B cell (primary cell): ENCODE measurements around the gene PTPN14. TPM values are rescaled to one million over a fixed set of nuclear protein-coding genes. Genes with fewer than 3 reads are reported as not detected.

Experiments used
- ATAC-seq: fragments of 200-7000 bp; cut with Tn5 transposase; one replicate; pipeline ENCODE4 v1.10.0; 2021; ENCODE audit warnings: low read depth, mild to moderate bottlenecking, moderate number of reproducible peaks, moderate library complexity
- CTCF ChIA-PET: fragments of 350-600 bp; sonication (Branson Sonifier 250); formaldehyde crosslinking; loops from one replicate; lab custom pipeline; 2021; ENCODE audit warnings: antibody characterized with exemption, inconsistent platforms; lab: Charles Lee
- POLR2A ChIA-PET: fragments of 350-600 bp; sonication (Branson Sonifier 250); formaldehyde crosslinking; loops from one replicate; lab custom pipeline; 2021; ENCODE audit warnings: antibody characterized with exemption; lab: Charles Lee
- DNase-seq: peaks from one replicate; pipeline ENCODE4 v3.0.0; 2013
- H2AFZ ChIP-seq: 2 replicates; pipeline ENCODE4 v1.6.1; 2012; ENCODE audit warnings: mild to moderate bottlenecking, low read depth, low read length; ENCODE audit not compliant: insufficient read depth, poor library complexity, severe bottlenecking
- H3K27ac ChIP-seq, 2 donors: 1 replicate in 1 of 2; 2 replicates in 1 of 2; pipeline ENCODE4 v1.5.1; 2012 to 2013; ENCODE audit warnings: low read length in 2 of 2, mild to moderate bottlenecking in 2 of 2, moderate library complexity in 1 of 2
- H3K27me3 ChIP-seq, 4 experiments: fragments of 200-600 bp in 1 of 4; sonication (generic) in 1 of 4; replicated peaks in 1 of 4; 1 replicate in 2 of 4; 2 replicates in 2 of 4; pipeline versions ENCODE4 v1.6.1 to v1.7.0; 2013 to 2016; ENCODE audit warnings: low read length in 3 of 4, mild to moderate bottlenecking in 2 of 4, mixed read lengths in 1 of 4, moderate library complexity in 1 of 4; ENCODE audit not compliant: insufficient read depth in 4 of 4, control insufficient read depth in 3 of 4; ENCODE audit errors: control extremely low read depth in 1 of 4
- H3K36me3 ChIP-seq, 2 experiments: replicated peaks in 1 of 2; 1 replicate in 1 of 2; 2 replicates in 1 of 2; pipeline versions ENCODE4 v1.6.1 to v1.7.1; 2013; ENCODE audit warnings: low read length in 1 of 2; ENCODE audit not compliant: insufficient read depth in 2 of 2, control insufficient read depth in 1 of 2; ENCODE audit errors: control extremely low read depth in 1 of 2, extremely low read depth in 1 of 2
- H3K4me1 ChIP-seq, 2 donors: fragments of 200-600 bp in 1 of 2; sonication (generic) in 1 of 2; 1 replicate in 1 of 2; 2 replicates in 1 of 2; pipeline versions ENCODE4 v1.5.1 to v1.6.1; 2013 to 2017; ENCODE audit warnings: low read length in 2 of 2; ENCODE audit not compliant: control insufficient read depth in 2 of 2, insufficient read depth in 2 of 2
- H3K4me2 ChIP-seq: replicated peaks from 2 replicates; pipeline ENCODE3; 2012; ENCODE audit warnings: mild to moderate bottlenecking, low read depth, low read length; ENCODE audit not compliant: poor library complexity, severe bottlenecking
- H3K4me3 ChIP-seq, 5 experiments: fragments of 200-600 bp in 1 of 5; sonication (generic) in 1 of 5; 1 replicate in 3 of 5; 2 replicates in 2 of 5; pipeline versions ENCODE4 v1.5.1 to v1.7.0; 2011 to 2016; ENCODE audit warnings: low read length in 4 of 5, mild to moderate bottlenecking in 4 of 5, low read depth in 2 of 5, control low read depth in 1 of 5, moderate library complexity in 1 of 5; ENCODE audit not compliant: insufficient read depth in 1 of 5; ENCODE audit errors: control extremely low read depth in 1 of 5, extremely low read depth in 1 of 5
- H3K79me2 ChIP-seq: fragments of 200-600 bp; sonication (generic); one replicate; pipeline ENCODE4 v1.6.0; 2016; ENCODE audit warnings: low read length; ENCODE audit not compliant: control insufficient read depth, insufficient read depth
- H3K9ac ChIP-seq: fragments of 200-600 bp; sonication (generic); 2 replicates; pipeline ENCODE4 v1.6.1; 2017; ENCODE audit warnings: mild to moderate bottlenecking, low read length, moderate library complexity
- H3K9me3 ChIP-seq, 3 donors: one replicate each; pipeline versions ENCODE4 v1.6.1 to v1.7.1; 2013; ENCODE audit warnings: low read length in 2 of 3; ENCODE audit not compliant: control insufficient read depth in 2 of 3, insufficient read depth in 1 of 3; ENCODE audit errors: control extremely low read depth in 1 of 3
- H4K20me1 ChIP-seq: 2 replicates; pipeline ENCODE4 v1.6.0; 2012; ENCODE audit warnings: mild to moderate bottlenecking, low read length; ENCODE audit not compliant: insufficient read depth, control insufficient read depth, poor library complexity, severe bottlenecking
- H3K27ac Mint-ChIP-seq: one replicate; pipeline ENCODE4 v1.8.0; 2021; ENCODE audit warnings: mixed read lengths
- H3K27me3 Mint-ChIP-seq: one replicate; pipeline ENCODE4 v1.8.0; 2021; ENCODE audit warnings: mixed read lengths
- H3K4me1 Mint-ChIP-seq: one replicate; pipeline ENCODE4 v1.8.0; 2021; ENCODE audit warnings: mixed read lengths
- H3K4me3 Mint-ChIP-seq: one replicate; pipeline ENCODE4 v1.8.0; 2021; ENCODE audit warnings: mixed read lengths
- H3K9me3 Mint-ChIP-seq: one replicate; pipeline ENCODE4 v1.8.0; 2022; ENCODE audit warnings: mixed read lengths; ENCODE audit not compliant: insufficient read depth
- EZH2 ChIP-seq: IDR thresholded peaks from 2 replicates; pipeline ENCODE4 v1.6.1; 2012; ENCODE audit warnings: borderline replicate concordance, low read depth, mild to moderate bottlenecking, moderate library complexity, low read length; ENCODE audit not compliant: insufficient read depth, poor library complexity, severe bottlenecking
- WGBS: methylation state at CpG from one replicate; pipeline ENCODE4 v1.1.5; 2013; ENCODE audit warnings: missing lambda C conversion rate; ENCODE audit not compliant: insufficient coverage; 5-methylcytosine and 5-hydroxymethylcytosine counted together
- intact Hi-C: fragments of 100-400 bp; cut with micrococcal nuclease; formaldehyde crosslinking; loops from one replicate; pipeline ENCODE4 v1.10.0; 2022
- polyA plus RNA-seq: library from polyadenylated mRNA; depleted of rRNA; stranded (reverse); fragments of >200 nt; gene quantifications from 2 replicates; pipeline ENCODE4 v1.2.3, GENCODE V29; 2012
- total RNA-seq, 2 donors: library from RNA; stranded (reverse); fragments of 120-200 nt in 1 of 2; gene quantifications; 1 replicate in 1 of 2; 2 replicates in 1 of 2; pipeline versions ENCODE4 v1.2.3 to v1.2.4, GENCODE V29; 2013 to 2022
- TF ChIP-seq, protein P1 (sequence below): fragments of 200-600 bp; IDR thresholded peaks from one replicate; pipeline ENCODE4 v1.8.0; 2022; ENCODE audit warnings: antibody characterized with exemption, mild to moderate bottlenecking

Gene PTPN14
- total and polyA plus RNA-seq, 2 donors (not counting 1 experiment from before 2014, with no cell fraction given) = under 0.01 TPM; not detected in 1

DNA sequence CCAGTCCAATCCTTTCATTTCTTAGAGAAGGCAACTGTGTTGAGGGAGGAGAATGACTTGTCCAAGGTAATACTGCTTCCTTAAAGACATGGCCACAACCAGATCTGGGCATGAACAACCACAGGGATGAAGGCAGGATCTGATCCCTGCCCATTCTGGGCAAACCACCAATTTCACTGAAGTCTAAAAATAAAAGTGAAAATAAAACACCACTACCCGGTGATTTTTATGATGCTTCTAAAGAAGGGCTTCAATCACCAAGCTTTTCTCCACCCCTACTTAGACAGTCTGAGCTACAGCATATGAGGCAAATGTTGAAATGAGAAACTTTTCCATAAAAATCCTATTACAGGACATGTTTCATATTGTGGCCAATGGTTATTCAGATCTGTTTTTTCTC is 133.0 kb downstream of the PTPN14 start:
- Histone ChIP-seq H3K9me3 (peaks cover 0 to 2% (median 0%) of the 10 kb centered on the region in 3 donors), H3K4me1 (no peaks in the 10 kb centered on the region), H3K9ac (no peak overlapping the region), H4K20me1 (no peaks in the 10 kb centered on the region), H2AFZ (no peak overlapping the region), H3K79me2 (no peaks in the 10 kb centered on the region), H3K27ac (no peak overlapping the region), H3K4me3 (no peak overlapping the region), H3K27me3 (no peaks in the 10 kb centered on the region), H3K36me3 (no peaks in the 10 kb centered on the region), H3K4me2 (no peak overlapping the region)
- DNase-seq = no peak
- TF ChIP-seq, protein P1, sequence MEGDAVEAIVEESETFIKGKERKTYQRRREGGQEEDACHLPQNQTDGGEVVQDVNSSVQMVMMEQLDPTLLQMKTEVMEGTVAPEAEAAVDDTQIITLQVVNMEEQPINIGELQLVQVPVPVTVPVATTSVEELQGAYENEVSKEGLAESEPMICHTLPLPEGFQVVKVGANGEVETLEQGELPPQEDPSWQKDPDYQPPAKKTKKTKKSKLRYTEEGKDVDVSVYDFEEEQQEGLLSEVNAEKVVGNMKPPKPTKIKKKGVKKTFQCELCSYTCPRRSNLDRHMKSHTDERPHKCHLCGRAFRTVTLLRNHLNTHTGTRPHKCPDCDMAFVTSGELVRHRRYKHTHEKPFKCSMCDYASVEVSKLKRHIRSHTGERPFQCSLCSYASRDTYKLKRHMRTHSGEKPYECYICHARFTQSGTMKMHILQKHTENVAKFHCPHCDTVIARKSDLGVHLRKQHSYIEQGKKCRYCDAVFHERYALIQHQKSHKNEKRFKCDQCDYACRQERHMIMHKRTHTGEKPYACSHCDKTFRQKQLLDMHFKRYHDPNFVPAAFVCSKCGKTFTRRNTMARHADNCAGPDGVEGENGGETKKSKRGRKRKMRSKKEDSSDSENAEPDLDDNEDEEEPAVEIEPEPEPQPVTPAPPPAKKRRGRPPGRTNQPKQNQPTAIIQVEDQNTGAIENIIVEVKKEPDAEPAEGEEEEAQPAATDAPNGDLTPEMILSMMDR = no peak
- no peak for TF ChIP-seq EZH2
- ATAC-seq = no peak
- H3K9me3 Mint-ChIP-seq = no peaks in the 10 kb centered on the region
- no peaks in the 10 kb centered on the region for H3K4me1 Mint-ChIP-seq
- ChIA-PET CTCF (no interaction called here), POLR2A (no interaction called here)
- intact Hi-C loops = no loop called here
- peaks cover 25% of the 10 kb centered on the region for H3K27me3 Mint-ChIP-seq
- H3K27ac Mint-ChIP-seq = no peak overlapping the region
- no peak overlapping the region for H3K4me3 Mint-ChIP-seq
- WGBS = no CpG with 5 or more reads among the region's 1 CpG

DNA sequence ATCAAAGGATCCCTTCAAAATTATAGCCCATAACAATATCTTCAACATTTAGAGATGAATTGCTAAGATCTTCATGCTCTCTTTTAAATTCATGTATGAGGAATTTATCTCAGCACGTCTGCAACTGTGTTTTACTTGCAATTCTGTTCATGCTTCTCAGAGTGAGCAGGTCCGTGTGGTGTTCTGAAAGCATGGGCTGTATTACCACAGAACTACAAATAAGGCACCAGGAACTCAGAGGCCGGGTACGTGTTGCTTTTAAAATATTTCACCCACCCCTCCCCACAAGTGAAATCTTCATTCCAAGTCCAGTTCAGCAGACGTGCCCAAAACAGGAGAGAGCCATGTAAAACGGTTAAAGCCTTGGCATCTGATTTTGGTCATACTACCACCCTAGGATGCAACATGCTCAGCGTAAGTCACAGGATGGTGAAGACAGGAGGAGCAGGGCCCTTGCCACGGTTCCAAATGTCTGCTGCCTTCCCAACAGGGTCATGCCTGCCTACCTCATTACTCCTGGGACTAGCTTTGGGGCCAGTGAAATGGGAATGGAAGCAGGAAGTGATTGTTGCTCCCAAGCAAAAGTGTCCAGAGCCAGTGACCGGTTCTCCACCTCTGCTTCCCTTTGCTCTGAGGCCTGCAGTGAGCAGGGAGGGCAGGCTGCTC is 133.7 kb downstream of the PTPN14 start:
- no peaks in the 10 kb centered on the region for H3K4me1 ChIP-seq
- no peak for ATAC-seq
- no peak overlapping the region for H2AFZ ChIP-seq
- ChIA-PET POLR2A (no interaction called here), CTCF (no interaction called here)
- H3K4me3 Mint-ChIP-seq = no peak overlapping the region
- peaks cover 0 to 2% (median 0%) of the 10 kb centered on the region in 3 donors for H3K9me3 ChIP-seq
- H4K20me1 ChIP-seq = no peaks in the 10 kb centered on the region
- H3K27ac ChIP-seq = no peak overlapping the region
- no peak for DNase-seq
- H3K79me2 ChIP-seq = no peaks in the 10 kb centered on the region
- no peak for TF ChIP-seq EZH2
- TF ChIP-seq, protein P1 = no peak
- H3K4me2 ChIP-seq = no peak overlapping the region
- WGBS = 90% methylated on average over 6 of the region's 9 CpGs
- intact Hi-C loops = no loop called here
- H3K36me3 ChIP-seq = no peaks in the 10 kb centered on the region
- H3K9ac ChIP-seq = no peak overlapping the region
- no peaks in the 10 kb centered on the region for H3K27me3 ChIP-seq
- no peak overlapping the region for H3K4me3 ChIP-seq
- peaks cover 22% of the 10 kb centered on the region for H3K27me3 Mint-ChIP-seq
- no peak overlapping the region for H3K27ac Mint-ChIP-seq
- no peaks in the 10 kb centered on the region for H3K4me1 Mint-ChIP-seq
- H3K9me3 Mint-ChIP-seq = no peaks in the 10 kb centered on the region
